Activated T-helper 9 cell treated with anti-CD3 and anti-CD28 coated beads, Interleukin-2, amount 50 U/mL, for 16 hours (primary cell): ENCODE measurements around the gene SGPL1.
"Not testable (repeated sequence)": the region's sequence is repeated elsewhere in the genome, so short reads cannot be mapped to it uniquely, and the experiment has no call there.

ENCODE experiments used
- DNase-seq: peaks from one replicate; pipeline ENCODE4 v3.0.0-alpha.2; 2020; ENCODE audit warnings: low read depth

SGPL1 gene

DNA sequence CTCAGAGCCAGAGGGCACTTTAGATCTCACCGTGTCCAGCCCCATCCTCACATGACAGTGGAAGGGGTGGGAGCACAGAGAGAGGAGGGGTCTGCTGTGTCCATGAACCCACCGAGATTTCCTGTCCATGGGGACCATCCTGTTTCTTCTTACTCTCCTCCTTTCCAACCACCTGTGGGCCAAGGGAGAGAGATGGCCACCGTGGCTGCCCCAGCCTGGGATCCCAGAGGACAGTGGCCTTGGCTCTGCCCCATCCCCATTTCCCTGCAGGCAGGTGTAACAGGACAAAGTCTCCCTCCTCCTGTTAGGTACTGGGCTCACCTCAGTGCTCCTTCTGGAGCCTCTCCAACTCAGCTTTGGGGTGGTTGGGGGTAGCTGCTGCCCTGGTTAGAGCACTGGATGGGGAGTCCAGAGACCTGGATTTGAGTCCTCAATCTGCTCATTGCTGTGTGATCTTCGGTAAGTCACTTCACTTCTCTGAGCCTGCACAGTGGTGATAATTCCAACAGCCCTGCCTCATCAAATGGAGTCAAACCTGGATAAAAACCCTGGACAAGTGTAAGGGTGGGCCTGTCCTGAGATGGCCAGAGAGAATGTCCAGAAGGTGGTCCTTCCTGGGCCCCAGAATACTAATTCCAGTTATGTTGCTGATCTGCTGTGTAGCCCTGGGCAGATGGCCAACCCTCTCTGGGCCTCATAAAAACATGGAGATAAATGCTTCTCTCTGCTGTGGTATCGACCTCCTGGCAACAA is 90.5 kb downstream of the SGPL1 start:
- DNase-seq, result no peak

DNA sequence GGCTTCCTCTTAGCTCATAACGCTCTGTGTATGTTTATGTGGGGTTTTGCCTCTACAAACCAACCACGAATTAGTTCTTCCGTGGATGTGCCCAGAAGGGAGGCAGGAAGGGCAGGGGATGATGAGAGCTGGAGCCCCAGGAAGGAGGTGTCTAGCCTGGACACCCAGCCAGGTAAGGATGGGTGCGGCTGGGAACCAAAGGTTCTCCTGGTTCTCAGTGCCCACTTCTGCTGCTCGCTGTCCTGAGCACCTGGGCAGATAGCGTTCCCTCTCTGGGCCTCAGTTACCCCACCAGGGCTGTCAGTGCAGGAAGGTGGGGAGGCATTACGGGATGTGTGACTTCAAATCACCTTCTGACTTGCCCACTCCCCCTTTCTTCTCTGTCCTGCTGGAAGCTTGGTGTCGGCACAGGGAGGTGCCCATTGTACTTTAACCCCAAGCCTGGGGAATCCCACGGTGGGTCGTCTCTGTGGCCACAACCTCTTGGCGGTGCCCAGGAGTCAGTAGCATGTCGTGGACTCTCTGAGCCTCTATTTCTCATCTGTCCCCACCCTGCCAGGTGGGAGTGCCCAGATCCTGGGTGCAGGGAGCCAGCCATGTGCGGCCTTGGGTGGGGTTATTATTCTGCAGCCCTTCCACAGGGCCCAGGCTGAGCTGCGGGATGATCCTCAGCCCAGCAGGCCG is 91.3 kb downstream of the SGPL1 start:
- no peak for DNase-seq

DNA sequence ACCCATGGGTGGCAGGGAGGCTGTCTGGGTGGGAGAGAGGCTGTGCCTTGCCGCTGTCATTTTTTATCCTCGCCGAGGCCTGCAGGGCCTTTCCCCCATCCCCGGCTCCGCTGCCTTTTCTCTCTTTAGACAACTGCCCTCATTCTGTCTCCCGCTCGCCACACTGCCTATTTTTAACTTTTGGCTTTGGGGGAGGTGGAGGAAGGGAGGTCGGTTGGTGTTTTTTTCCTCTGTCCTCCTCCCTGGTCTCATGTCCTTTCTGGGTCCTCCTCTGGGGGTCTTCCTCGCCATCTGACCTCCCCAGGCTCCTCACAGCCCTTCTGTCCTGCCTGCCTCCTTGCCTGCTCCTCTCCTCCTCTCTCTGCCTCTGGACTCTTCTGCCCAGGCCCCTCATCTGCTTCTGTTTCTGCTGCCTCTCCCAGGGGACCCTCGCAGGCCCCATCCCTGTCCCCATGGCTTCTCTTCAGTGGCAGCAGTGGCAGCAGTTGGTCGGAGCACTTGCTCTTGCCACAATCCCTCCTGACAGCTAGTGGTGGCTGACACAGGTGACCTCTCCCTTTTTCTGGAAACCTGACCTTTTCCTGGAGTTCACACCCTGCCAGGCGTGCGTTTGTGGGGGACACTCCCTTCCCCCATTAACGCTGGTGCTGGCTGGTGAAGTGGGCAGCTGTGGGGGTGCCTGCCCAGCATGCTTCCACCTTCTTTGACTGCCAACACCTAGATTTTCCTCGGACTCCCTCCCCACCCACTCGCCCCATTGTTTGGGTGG is 92.1 kb downstream of the SGPL1 start:
- no peak for DNase-seq

DNA sequence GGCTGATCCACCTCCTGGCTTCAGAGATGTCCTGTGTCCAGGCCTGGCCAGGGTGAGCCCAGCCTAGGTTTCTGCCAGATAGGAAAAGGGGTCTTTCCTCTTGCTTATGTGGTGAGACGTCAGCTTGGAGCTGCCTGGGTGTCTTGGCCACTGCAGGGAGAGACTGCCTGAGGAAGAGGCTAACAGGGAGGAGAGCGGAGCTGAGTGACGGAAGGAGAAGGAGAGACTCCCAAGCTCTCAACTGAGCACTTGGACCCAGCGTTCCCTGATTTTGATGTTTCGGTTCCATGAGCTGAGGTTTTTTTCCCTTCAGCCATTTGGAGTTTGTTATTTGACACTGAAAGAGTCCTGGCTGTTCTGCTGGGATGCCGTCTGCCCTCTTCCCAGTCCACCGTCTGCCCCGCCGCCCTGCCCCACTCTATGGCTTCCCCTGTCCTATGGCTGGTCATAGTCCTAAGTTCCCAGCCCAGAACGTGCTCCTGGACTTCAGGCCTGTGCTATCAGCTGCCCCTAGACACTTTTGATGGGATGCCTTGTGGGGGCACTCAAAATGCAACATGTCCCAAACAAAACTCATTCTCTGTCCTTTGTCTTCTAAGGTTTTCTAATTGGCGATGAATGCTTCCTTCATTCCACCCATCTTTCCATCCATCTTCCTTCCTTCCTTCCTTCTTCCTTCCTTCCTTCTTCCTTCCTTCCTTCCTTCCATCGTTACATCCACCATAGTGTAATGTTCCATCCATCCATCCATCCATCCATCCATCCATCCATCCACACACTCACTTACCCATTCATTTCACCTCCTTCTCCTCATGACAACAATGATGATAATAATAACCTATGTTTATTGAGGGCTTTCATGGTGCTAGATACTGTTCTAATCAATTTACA is 92.9 kb downstream of the SGPL1 start:
- DNase-seq, result no peak

DNA sequence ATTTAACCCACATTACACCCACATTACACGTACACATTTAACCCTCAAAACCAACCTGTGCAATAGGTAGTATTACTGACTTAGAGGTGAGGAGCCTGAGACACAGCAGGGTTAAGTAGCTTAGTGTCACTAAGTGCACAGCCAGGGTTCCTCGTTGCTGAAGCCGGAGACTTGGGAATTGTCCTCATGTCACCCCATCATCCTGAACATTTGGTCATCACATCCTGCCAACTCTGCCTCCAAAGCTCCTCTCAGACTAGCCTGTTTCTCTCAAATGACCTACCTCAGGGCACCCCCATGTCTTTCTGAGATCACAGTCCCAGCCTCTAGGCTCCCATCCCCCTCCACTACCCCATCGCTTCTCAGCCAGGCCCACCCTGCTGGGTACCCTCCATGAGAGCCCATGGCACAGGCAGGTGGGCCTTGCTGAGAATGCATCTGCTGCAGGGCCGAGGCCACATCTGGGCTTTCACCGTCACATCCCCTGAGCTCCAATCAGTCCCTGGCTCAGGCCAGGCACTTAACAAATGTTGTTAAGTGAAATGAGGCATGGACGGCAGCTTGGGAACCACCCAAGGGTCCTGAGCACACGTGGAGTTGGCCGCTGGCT is 93.7 kb downstream of the SGPL1 start:
- no peak for DNase-seq

DNA sequence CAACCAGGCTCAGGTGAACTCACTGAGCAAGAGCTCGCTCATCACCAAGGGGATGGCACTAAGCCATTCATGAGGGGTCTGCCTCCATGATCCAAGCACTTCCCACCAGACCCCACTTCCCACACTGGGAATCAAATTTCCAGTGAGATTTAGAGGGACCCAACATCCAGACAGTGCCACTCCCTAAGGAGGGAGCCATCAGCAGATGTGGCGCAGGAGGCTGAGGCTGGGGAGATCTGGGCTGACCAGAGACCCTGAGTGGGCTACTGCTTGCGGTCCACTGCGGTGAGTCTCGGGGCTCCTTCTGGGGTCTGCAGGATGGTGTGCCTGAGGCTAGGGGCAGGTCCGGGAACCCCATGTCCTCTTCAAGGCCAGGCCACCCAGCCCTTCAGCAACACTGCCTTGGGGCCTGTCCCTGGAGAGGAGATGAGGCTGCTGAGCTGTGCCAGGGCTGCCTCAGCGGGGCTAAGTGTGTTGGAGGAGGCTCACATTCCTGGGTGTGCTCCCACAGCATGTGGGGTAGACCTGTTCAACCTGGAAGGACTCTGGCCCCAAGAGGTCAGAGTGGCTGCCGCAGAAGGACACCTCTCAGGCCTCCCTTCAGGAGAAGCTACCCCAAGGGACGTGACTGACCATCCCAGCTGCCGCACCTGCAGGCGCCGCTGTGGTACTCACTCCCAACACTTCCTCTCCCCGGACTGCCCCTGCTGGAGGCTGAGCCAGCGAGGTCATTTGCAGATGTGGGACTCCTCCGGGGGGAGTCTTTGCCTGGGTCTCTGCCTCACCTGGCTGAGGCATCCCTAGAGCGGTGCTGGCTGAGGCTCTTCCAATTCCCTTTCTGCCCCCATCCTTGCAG is 95.0 kb downstream of the SGPL1 start:
- no peak for DNase-seq

DNA sequence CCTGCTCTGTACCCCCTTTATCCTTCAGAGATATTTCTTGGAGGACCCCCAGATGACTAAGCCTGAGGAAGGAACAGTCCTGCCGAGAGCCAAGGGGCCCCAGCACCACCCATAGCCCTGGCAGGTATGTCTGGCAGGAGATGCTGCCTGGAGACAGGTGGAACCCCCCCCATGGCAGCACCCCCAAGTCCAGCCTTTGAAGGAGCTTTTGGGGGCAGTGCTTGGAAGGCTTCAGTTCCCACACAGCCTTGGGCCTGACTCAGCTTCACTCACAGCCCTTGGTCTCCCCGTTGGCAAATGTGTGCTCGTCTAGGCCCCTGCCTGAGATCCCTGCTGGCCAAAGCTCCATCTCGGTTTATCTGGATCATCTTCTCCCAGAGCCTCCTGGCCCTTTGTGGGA is 95.6 kb downstream of the SGPL1 start:
- DNase-seq, result no peak

DNA sequence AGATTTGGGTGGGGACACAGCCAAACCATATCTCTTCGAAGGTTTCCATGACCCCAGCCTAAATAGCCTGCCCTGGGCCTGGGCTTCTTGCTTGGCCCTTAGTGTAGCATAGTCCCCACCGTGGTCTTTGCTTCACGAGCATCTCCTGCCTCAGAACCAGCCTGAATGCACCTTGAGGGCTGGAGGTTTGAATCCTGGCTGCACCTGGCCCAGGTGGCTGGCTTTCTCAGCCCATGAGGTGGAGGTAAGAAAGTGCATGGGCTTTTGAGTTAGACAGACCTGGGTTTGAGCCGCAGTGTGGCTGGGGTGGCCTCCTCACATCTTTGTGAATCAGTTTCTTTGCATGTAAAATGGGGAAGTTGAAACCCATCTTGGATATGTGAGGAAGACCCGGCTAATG is 96.8 kb downstream of the SGPL1 start:
- DNase-seq, result no peak

DNA sequence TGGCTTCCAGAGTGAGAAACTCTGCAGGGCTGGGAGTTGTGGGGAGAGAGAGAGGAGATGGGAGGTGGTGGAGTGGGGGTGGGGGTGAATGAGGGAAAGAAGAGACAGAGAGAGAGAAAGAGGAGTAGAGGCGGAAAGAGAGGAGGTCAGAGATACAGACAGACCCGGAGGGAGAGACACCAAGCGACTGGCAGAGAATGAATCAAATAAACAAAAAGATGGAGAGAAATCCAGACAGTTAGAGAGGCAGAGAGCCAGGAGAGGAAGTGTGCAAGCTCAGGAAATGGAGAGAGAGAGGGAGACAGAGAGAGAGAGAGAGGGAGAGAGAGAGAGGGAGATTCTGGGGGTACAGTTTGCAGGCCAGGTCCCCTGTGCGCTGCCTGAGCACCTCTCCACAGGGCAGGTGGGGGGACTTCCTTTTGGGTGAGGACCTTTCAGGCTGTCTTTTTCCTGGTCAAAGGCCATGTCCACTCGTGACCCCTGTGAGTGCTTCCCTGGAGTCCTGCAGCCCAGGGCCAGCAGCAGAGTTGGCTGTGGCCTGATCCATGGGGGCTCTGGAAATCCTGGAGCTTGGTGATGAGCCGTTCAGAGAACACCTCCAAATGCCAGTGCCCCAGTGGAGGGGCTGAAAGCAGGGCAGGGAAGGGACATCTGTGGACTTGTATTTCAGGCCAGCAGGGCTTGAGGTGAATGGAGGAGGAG is 97.6 kb downstream of the SGPL1 start:
- no peak for DNase-seq

DNA sequence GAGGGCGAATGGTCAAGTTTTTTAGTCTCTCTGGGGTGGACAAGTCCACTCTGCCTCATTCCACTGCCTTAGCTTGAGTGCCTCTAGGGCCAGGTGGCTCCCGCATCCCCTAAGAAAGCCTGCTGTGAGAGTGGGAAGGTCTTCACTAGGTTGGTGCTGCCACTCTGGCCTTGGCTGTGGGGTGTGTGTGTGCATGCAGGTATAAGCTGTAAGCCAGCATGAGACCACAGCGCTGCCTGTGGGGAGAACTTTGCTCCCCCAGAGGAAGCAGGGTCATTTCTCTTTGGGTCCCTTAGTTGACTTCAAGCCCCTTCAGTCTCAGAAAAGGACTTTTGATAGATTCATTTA is 98.1 kb downstream of the SGPL1 start:
- DNase-seq, result no peak

DNA sequence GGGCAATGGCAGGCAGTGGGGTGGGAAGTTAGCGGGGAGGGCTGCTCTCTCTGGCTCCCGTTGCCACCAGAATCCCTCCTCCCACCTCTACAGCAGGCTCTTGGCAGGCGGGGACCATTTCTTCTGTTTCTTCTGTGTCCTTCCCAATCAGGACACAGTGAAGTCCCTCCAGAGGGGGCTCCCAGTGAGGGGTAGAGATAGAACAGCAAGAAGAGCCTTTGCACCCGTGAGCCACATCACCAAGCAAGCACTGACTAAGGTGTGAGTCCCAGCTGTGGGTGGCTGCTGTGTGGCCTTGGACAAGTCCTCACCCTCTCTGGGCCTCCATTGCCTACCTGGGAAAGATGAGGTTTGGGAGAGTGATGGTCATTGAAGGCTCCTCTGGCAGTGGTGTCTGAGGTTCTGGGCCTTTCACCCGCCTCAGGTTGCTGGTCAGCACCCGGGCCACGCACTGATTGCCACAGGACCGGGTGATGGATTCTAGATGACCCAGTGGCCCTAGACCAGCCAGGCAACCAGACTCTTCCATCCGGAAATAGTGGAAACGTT is 98.6 kb downstream of the SGPL1 start:
- DNase-seq, result no peak

DNA sequence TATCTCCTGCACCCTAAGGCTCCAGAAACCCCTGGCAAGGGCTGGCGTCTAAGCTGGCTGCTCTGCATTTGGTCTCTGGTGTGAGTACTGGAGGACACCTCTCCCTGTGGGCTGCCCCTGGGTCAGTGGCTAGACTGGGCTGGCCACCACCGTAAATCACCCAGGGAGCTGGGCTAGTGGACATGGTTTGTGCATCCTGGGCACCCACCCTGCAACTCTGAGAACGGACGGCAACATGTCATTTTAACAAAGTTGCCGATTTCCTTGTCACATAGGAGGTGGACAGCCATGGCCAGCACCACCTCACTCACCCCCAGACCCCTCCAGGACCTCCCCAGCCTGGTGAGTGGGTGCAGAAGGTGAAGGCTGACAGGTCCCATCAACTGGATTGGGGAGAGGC is 99.5 kb downstream of the SGPL1 start:
- DNase-seq, result no peak

DNA sequence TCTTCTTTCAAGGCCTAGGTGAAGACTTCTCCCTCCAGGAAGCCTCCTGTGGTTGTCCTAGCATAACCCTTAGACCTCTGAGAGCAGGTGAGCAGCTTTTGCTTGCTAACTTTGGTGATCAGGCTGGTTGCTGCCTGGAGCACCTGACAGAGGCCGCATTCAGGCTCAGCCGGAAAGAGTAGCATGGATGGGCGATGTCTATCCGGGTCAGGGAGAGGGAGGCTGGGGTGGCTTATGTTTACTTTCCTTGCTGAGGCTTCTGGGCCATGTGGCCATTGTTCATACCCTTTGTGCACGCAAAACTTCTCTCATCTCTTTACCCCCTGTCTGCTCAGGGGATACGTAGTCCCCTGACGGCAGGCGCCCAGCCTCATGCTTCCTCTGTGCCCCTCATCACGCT is 100.1 kb downstream of the SGPL1 start:
- DNase-seq, result no peak

DNA sequence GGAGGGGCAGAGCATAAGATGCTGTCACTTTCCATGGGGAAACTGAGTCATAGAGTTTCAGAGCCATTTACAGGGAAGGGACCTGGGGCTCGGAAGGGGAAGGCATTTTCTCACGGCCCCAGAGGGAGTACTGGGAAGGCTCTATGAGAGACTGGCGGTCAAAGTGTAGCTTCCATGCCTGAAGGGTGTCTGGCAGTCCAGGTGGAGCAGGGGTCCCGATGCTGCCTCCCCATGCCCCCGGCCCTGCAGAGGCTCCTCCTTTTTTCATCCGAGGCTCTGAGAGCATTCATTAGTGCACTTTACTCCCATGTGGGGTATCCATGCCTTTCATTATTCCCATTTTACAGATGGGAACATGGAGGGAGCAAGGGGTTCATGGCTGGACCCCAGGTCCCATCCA is 100.5 kb downstream of the SGPL1 start:
- DNase-seq, result no peak

DNA sequence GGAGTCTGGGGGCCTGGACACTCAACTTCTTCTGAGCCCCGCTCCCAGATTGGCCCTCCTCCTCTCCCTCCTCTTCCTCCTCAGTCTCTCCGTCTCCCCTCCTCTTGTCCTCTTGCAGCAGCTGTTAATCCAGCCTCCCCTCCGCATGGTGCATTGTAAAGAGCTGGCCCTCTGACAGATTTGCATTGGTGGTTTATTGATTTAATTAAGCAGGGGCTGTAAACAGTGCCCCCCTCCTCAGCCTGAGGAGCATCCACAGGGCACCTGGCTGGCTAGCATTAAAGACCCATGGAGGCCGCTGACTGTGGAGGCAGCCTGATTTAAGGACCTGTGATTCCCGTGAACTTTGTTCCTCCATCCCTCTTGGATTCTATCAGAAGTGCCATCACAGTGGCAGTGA is 101.5 kb downstream of the SGPL1 start:
- no peak for DNase-seq

DNA sequence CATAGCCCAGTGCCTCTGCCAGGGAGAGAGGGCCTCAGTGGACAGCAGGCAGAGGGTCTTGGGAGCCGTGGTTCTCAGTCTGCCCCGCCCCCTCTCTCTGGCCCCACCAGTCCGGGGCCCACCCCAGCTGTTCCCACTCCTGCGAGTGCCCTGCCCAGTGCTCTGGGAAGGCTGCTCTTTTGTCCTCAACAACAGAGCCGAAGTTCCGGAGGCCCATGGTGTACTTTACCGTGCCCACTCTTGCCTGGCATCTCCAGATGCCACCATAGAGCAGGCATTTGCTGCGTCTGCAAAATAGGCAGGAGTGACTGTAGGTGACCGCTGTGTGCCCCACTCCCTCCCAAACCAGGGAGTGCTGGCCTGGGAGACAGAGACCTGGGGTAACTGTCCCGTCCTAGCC is 101.9 kb downstream of the SGPL1 start:
- no peak for DNase-seq

DNA sequence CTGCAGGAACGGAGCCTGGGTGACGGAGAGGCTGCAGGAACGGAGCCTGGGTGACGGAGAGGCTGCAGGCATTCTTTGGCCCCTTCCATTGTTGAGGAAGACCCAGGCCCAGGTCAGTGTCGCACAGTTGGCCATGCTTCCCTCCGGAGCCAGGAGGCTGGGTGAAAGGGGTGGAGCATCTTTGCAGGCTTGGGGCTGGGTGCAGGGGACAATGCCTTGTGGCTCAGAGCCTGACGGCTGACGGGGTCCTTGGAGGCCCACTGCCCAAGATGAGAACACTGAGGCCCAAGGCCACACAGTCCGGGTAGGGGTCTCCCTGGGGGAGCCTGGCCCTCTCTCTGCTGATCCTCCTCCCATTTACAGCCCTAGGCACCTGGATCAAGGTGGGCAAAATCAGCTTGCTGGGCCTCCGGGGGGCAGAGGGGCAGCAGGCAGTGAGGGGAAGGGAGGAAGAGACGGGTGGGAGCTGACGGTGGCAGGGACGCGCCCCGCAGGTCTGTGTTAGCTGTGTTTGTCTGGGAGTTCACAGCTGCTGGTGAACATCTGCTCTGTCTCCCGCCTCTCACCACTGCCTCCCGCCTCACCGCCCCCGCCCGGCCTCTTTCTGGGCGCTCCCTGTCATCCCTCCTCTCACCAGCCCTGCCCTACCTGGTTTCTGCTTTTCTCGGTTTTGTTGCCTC is 103.2 kb downstream of the SGPL1 start:
- DNase-seq, result no peak

DNA sequence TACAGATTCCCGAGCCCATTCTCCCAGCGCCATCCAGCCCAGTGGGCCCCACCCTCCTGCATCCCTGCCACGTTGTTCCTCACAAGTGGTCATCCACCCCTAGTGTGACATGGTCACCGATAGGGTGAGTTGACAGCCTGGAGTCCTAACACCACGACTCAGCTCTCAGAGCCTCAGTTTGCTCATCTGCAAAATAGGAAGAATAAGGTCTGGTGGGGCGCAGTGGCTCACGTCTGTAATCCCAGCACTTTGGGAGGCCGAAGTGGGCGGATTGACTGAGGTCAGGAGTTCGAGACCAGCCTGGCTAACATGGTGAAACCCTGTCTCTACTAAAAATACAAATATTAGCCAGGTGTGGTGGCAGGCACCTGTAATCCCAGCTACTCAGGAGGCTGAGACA is 104.2 kb downstream of the SGPL1 start:
- DNase-seq, result not testable (repeated sequence)

DNA sequence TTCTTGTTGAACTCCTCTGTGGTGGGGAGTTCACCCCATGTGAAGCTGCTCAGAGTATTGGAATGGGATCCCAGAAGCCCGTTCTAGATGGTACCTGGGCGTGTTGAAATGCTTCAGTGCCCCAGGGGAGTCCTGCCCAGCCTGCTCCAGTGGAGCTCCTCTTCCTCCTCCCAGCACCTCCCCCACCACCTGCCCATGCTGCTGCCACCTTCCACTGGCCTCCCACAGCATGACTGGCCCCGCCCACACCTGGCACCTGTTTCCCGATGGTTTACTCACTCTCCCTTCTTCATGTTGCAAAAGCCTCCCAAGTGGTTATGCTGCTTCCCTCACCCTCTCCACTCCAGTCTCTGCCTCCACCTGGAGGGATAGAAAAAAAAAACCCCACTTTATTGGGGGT is 104.8 kb downstream of the SGPL1 start:
- no peak for DNase-seq
